PC-3 (cell line): ENCODE data around the gene NMD3. TPM values are rescaled to one million over a fixed set of nuclear protein-coding genes. Genes with fewer than 3 reads are reported as not detected.

ENCODE experiments used
- ATAC-seq: fragments of 200-7000 bp; cut with Tn5 transposase; 2 replicates; pipeline ENCODE4 v1.9.1; 2020; ENCODE audit warnings: mild to moderate bottlenecking, moderate library complexity
- BruUV-seq: library from RNA; stranded (reverse); fragments of 400-500 nt; replicated peaks from 2 replicates; lab custom pipeline; 2021; lab: Mats Ljungman, UMichigan
- CTCF ChIA-PET: fragments of 300-600 bp; sonication (Branson Sonifier 250); formaldehyde crosslinking; loops from one replicate; lab custom pipeline; 2022; ENCODE audit warnings: antibody characterized with exemption; lab: Charles Lee
- POLR2A ChIA-PET: fragments of 300-600 bp; sonication (Branson Sonifier 250); formaldehyde crosslinking; loops from one replicate; lab custom pipeline; 2022; ENCODE audit warnings: antibody characterized with exemption; ENCODE audit not compliant: unreplicated experiment; lab: Charles Lee
- DNase-seq: peaks from one replicate; pipeline ENCODE4 v3.0.0-alpha.2; 2015
- H2AFZ ChIP-seq: fragments of 300-600 bp; sonication (generic); 2 replicates; pipeline ENCODE4 v1.6.0; 2016; ENCODE audit warnings: antibody characterized with exemption, low read length
- H3F3A ChIP-seq: fragments of 300-600 bp; sonication (generic); one replicate; pipeline ENCODE4 v1.6.0; 2017; ENCODE audit warnings: antibody characterized with exemption, low read length, control low read depth, mild to moderate bottlenecking; ENCODE audit not compliant: unreplicated experiment
- H3K27ac ChIP-seq: fragments of 300-600 bp; sonication (generic); 2 replicates; pipeline ENCODE4 v1.5.1; 2016; ENCODE audit warnings: mild to moderate bottlenecking, low read length
- H3K27me3 ChIP-seq: fragments of 300-600 bp; sonication (generic); 2 replicates; pipeline ENCODE4 v1.6.1; 2016; ENCODE audit warnings: low read length, mixed read lengths
- H3K36me3 ChIP-seq: fragments of 300-600 bp; sonication (generic); 2 replicates; pipeline ENCODE4 v1.6.1; 2016; ENCODE audit warnings: low read depth, mixed run types, low read length, mixed read lengths
- H3K4me1 ChIP-seq: fragments of 300-600 bp; sonication (generic); 2 replicates; pipeline ENCODE4 v1.5.1; 2016; ENCODE audit warnings: low read length; ENCODE audit not compliant: insufficient read depth
- H3K4me2 ChIP-seq: fragments of 300-600 bp; sonication (generic); 2 replicates; pipeline ENCODE4 v1.6.0; 2016; ENCODE audit warnings: low read length
- H3K4me3 ChIP-seq: fragments of 300-600 bp; sonication (generic); 2 replicates; pipeline ENCODE4 v1.5.1; 2016; ENCODE audit warnings: mild to moderate bottlenecking, low read length, mixed read lengths
- H3K79me2 ChIP-seq: fragments of 300-600 bp; sonication (generic); 2 replicates; pipeline ENCODE4 v1.6.1; 2017; ENCODE audit warnings: low read length, mixed read lengths
- H3K9ac ChIP-seq: fragments of 300-600 bp; sonication (generic); 2 replicates; pipeline ENCODE4 v1.6.0; 2016; ENCODE audit warnings: mild to moderate bottlenecking, low read length
- H3K9me2 ChIP-seq: fragments of 300-600 bp; sonication (generic); replicated peaks from 2 replicates; pipeline ENCODE4 v1.6.1; 2016; ENCODE audit warnings: mixed run types, low read length, mixed read lengths
- H3K9me3 ChIP-seq: fragments of 300-600 bp; sonication (generic); 2 replicates; pipeline ENCODE4 v1.6.1; 2016; ENCODE audit warnings: low read length, mixed read lengths
- H4K20me1 ChIP-seq: fragments of 300-600 bp; sonication (generic); 2 replicates; pipeline ENCODE4 v1.6.1; 2016; ENCODE audit warnings: low read length, mixed read lengths
- CTCF ChIP-seq: fragments of 300-600 bp; sonication (generic); conservative IDR thresholded peaks from 2 replicates; pipeline ENCODE4 v1.5.1; 2017; ENCODE audit warnings: antibody characterized with exemption, low read depth, mild to moderate bottlenecking, low read length
- EZH2 ChIP-seq: fragments of 300-600 bp; sonication (generic); IDR thresholded peaks from one replicate; pipeline ENCODE4 v1.6.1; 2017; ENCODE audit warnings: antibody characterized with exemption, mild to moderate bottlenecking, low read length; ENCODE audit not compliant: unreplicated experiment
- EZH2phosphoT487 ChIP-seq: fragments of 300-600 bp; sonication (generic); IDR thresholded peaks from 2 replicates; pipeline ENCODE4 v1.6.1; 2018; ENCODE audit warnings: mild to moderate bottlenecking, antibody characterized with exemption, low read length, borderline replicate concordance
- intact Hi-C: fragments of 100-400 bp; cut with micrococcal nuclease; formaldehyde crosslinking; loops from 2 replicates; pipeline ENCODE4 v1.9.0; 2023
- total RNA-seq: library from RNA; depleted of rRNA; stranded (reverse); fragments of >200 nt; gene quantifications from 2 replicates; pipeline ENCODE4 v1.2.3, GENCODE V29; 2014

The NMD3 gene
- total RNA-seq, 1 experiment from 2014 or later = 72.6 TPM

DNA sequence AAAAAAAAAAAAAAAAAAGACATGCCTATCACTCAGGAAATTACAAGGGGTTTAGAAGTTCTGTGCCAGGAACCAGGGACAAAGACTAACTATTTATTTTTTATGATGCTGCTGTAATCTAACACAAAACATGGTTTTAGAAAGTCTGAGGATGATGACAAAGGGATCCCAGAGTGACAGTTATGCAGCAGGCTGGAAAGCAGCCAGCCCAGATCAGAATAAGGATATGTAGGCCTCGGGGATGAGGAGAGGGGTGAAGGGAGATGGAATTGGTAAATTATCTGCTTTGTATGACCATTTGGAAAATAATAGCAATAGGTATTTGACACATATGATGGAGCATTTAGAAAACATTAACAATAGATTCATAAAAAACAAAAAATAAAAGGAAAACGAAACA is 34.1 kb upstream of the NMD3 start:
- no peak for DNase-seq
- Histone ChIP-seq H3F3A (no peaks in the 10 kb centered on the region), H3K27me3 (no peaks in the 10 kb centered on the region), H3K36me3 (no peaks in the 10 kb centered on the region), H3K4me1 (no peaks in the 10 kb centered on the region), H3K9me3 (no peaks in the 10 kb centered on the region), H3K9ac (no peak overlapping the region), H3K4me2 (no peak overlapping the region), H3K79me2 (no peaks in the 10 kb centered on the region), H3K4me3 (no peak overlapping the region), H3K27ac (no peak overlapping the region), H4K20me1 (no peaks in the 10 kb centered on the region), H2AFZ (no peak overlapping the region), H3K9me2 (no peaks in the 10 kb centered on the region)
- no peak for TF ChIP-seq EZH2
- no peak for TF ChIP-seq CTCF
- TF ChIP-seq EZH2phosphoT487 = no peak
- ChIA-PET CTCF (no interaction called here), POLR2A (no interaction called here)
- no TSS peak for BruUV-seq
- no peak for ATAC-seq
- intact Hi-C loops = no loop called here

GRCh38 chr3:161197855-161198850 is 23.0 kb upstream of the NMD3 start:
- intact Hi-C loops = no loop called here
- no peaks in the 10 kb centered on the region for H3K27me3 ChIP-seq
- no peaks in the 10 kb centered on the region for H3F3A ChIP-seq
- no peaks in the 10 kb centered on the region for H3K79me2 ChIP-seq
- H3K4me3 ChIP-seq = no peak overlapping the region
- peak overlapping the region; percentile 33 for H3K4me2 ChIP-seq
- CTCF ChIA-PET = no interaction called here
- peak overlapping the region; percentile 46; the same call in 1 of the 2 replicates for H2AFZ ChIP-seq
- ATAC-seq (peak; percentile 78), DNase-seq (peak; percentile 53)
- H3K9me3 ChIP-seq = 0 out of 2 replicates have a peak, but pooled peaks cover 5% of the 10 kb centered on the region
- no peaks in the 10 kb centered on the region for H4K20me1 ChIP-seq
- POLR2A ChIA-PET = no interaction called here
- no peak for TF ChIP-seq EZH2
- TF ChIP-seq EZH2phosphoT487 = no peak
- TF ChIP-seq CTCF = no peak
- no peak overlapping the region for H3K9ac ChIP-seq
- H3K9me2 ChIP-seq = no peaks in the 10 kb centered on the region
- no TSS peak for BruUV-seq
- H3K36me3 ChIP-seq = no peaks in the 10 kb centered on the region; the same call in 1 of the 2 replicates
- H3K4me1 ChIP-seq = peaks cover 27% of the 10 kb centered on the region
- peak overlapping the region; percentile 45 for H3K27ac ChIP-seq
